Measurements from ENCODE around the gene SLA2.

GRCh38 chr20:36677422-36677771 is 31.4 kb upstream of the SLA2 start:
- TF ChIP-seq POLR2A (IDR thresholded peaks at IDR 0.05): no peak
- no peak for TF ChIP-seq CTCF (IDR thresholded peaks at IDR 0.05)

Measured in adrenal gland (tissue), 5 donors.